SK-N-SH treated with all-trans-retinoic acid at 6 μM for 48 hours (cell line): ENCODE results near the gene OR52A1.

Experiments
- ATAC-seq: fragments of 200-7000 bp; cut with Tn5 transposase; 3 replicates; pipeline ENCODE4 v1.9.1; 2020; ENCODE audit warnings: mild to moderate bottlenecking, moderate library complexity
- ARNTL ChIP-seq: fragments of 450-650 bp; formaldehyde crosslinking; IDR thresholded peaks from 2 replicates; pipeline ENCODE4 v1.5.0; 2020; ENCODE audit warnings: low read depth, mild to moderate bottlenecking, moderate library complexity, borderline replicate concordance
- CSRNP3 ChIP-seq: fragments of 250-450 bp; sonication (Bioruptor Pico); IDR thresholded peaks from 2 replicates; pipeline ENCODE4 v1.5.1; 2021; ENCODE audit warnings: mild to moderate bottlenecking, moderate library complexity
- ESRRG ChIP-seq: fragments of 250-450 bp; sonication (Bioruptor Pico); IDR thresholded peaks from 2 replicates; pipeline ENCODE4 v1.6.1; 2021; ENCODE audit warnings: mild to moderate bottlenecking
- PATZ1 ChIP-seq: fragments of 250-450 bp; sonication (Bioruptor Pico); IDR thresholded peaks from 2 replicates; pipeline ENCODE4 v1.8.0; 2020; ENCODE audit warnings: mild to moderate bottlenecking, moderate library complexity, borderline replicate concordance
- POU6F1 ChIP-seq: fragments of 250-450 bp; sonication (Bioruptor Pico); IDR thresholded peaks from 2 replicates; pipeline ENCODE4 v1.8.0; 2021; ENCODE audit warnings: low read depth, mild to moderate bottlenecking, moderate library complexity, borderline replicate concordance
- PPARA ChIP-seq: fragments of 250-450 bp; sonication (Bioruptor Pico); IDR thresholded peaks from 2 replicates; pipeline ENCODE4 v1.5.0; 2020; ENCODE audit warnings: mild to moderate bottlenecking, borderline replicate concordance
- RARB ChIP-seq: fragments of 250-450 bp; sonication (Bioruptor Pico); IDR thresholded peaks from 2 replicates; pipeline ENCODE4 v1.8.0; 2021; ENCODE audit warnings: mild to moderate bottlenecking, moderate library complexity
- SNAI2 ChIP-seq: fragments of 250-450 bp; sonication (Bioruptor Pico); IDR thresholded peaks from 2 replicates; pipeline ENCODE4 v1.5.0; 2020; ENCODE audit warnings: mild to moderate bottlenecking, moderate library complexity
- TOX ChIP-seq: fragments of 250-450 bp; sonication (Bioruptor Pico); IDR thresholded peaks from 2 replicates; pipeline ENCODE4 v1.8.0; 2021; ENCODE audit warnings: mild to moderate bottlenecking, moderate library complexity, borderline replicate concordance
- TSHZ2 ChIP-seq: fragments of 250-450 bp; sonication (Bioruptor Pico); IDR thresholded peaks from 2 replicates; pipeline ENCODE4 v1.5.0; 2020; ENCODE audit warnings: mild to moderate bottlenecking, moderate library complexity
- ZC3H10 ChIP-seq: fragments of 250-450 bp; sonication (Bioruptor Pico); IDR thresholded peaks from 2 replicates; pipeline ENCODE4 v1.5.1; 2021; ENCODE audit warnings: mild to moderate bottlenecking, moderate library complexity
- ZFP30 ChIP-seq: fragments of 450-650 bp; formaldehyde crosslinking; IDR thresholded peaks from 2 replicates; pipeline ENCODE4 v1.5.0; 2022; ENCODE audit warnings: mild to moderate bottlenecking, moderate library complexity
- ZNF565 ChIP-seq: fragments of 450-650 bp; formaldehyde crosslinking; conservative IDR thresholded peaks from 2 replicates; pipeline ENCODE4 v1.5.0; 2020; ENCODE audit warnings: low read depth, mild to moderate bottlenecking, moderate library complexity
- ZNF70 ChIP-seq: fragments of 450-650 bp; formaldehyde crosslinking; IDR thresholded peaks from 2 replicates; pipeline ENCODE4 v1.5.0; 2020; ENCODE audit warnings: mild to moderate bottlenecking, moderate library complexity
- ZNF8 ChIP-seq: fragments of 450-650 bp; formaldehyde crosslinking; IDR thresholded peaks from 2 replicates; pipeline ENCODE4 v1.5.0; 2020; ENCODE audit warnings: mild to moderate bottlenecking, moderate library complexity

OR52A1 gene

GRCh38 chr11:5137996-5138395 is 16.6 kb downstream of the OR52A1 start, which contains the start of gene OR52A5:
OR52A5 (minus strand) TSS chr11:5138356; CDS start chr11:5132642, 5,714 bp downstream.
- no peak for ATAC-seq
- TF ChIP-seq POU6F1 (CRISPR knock-in tag): no peak
- no peak for TF ChIP-seq TSHZ2 (CRISPR knock-in tag)
- TF ChIP-seq CSRNP3 (CRISPR knock-in tag): no peak
- no peak for TF ChIP-seq PPARA (CRISPR knock-in tag)
- no peak for TF ChIP-seq ARNTL (CRISPR knock-in tag)
- TF ChIP-seq ZNF8 (CRISPR knock-in tag): no peak
- no peak for TF ChIP-seq RARB
- TF ChIP-seq ESRRG: no peak
- TF ChIP-seq TOX: no peak
- no peak for TF ChIP-seq ZC3H10 (CRISPR knock-in tag)
- no peak for TF ChIP-seq ZNF565
- no peak for TF ChIP-seq PATZ1
- TF ChIP-seq ZFP30 (CRISPR knock-in tag): no peak

- ATAC-seq: no peak
- TF ChIP-seq ZFP30 (CRISPR knock-in tag) (no peak), POU6F1 (CRISPR knock-in tag) (no peak), ARNTL (CRISPR knock-in tag) (no peak), ZNF70 (CRISPR knock-in tag) (no peak)
These were observed 17.5 kb downstream of the OR52A1 start for GRCh38 chr11:5137014-5137413.

GRCh38 chr11:5136261-5136660 is 18.3 kb downstream of the OR52A1 start:
- TF ChIP-seq CSRNP3 (CRISPR knock-in tag): no peak
- TF ChIP-seq TSHZ2 (CRISPR knock-in tag): no peak
- no peak for TF ChIP-seq SNAI2 (CRISPR knock-in tag)
- TF ChIP-seq ZFP30 (CRISPR knock-in tag): no peak
- TF ChIP-seq RARB: no peak
- TF ChIP-seq PATZ1: no peak
- ATAC-seq: no peak
